GM19452 (cell line): Measurements from ENCODE around the gene DDX42.
"Not testable (repeated sequence)": the region's sequence is repeated elsewhere in the genome, so short reads cannot be mapped to it uniquely, and the experiment has no call there.

ENCODE experiments used
- ATAC-seq: cut with Tn5 transposase; IDR thresholded peaks from one replicate; pipeline ENCODE4 v1.9.1; 2021; ENCODE audit not compliant: unreplicated experiment

The DDX42 gene

GRCh38 chr17:63780507-63780906 lies 6.5 kb downstream of the DDX42 start:
- ATAC-seq: no peak

DNA sequence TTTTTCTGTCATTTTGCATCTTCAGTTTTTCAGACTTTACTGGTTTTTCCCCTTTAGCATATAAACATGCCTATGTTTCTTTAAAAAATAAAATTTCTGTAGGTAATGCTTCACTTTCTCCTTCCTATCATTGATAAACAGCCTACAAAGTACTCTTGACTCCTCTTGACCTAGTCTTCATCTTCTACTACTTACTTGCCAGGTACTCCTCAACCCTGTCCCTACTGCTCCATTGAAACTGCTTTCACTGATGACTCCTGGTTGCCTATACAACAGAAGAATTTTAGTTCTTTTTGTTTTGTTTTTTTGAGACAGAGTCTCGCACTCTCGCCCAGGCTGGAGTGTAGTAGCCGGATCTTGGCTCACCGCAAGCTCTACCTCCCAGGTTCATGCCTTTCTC lies 7.0 kb downstream of the DDX42 start:
- no peak for ATAC-seq

- ATAC-seq: no peak
These were observed 9.6 kb downstream of the DDX42 start for GRCh38 chr17:63783522-63783921.

GRCh38 chr17:63785556-63785955 lies 11.6 kb downstream of the DDX42 start:
- no peak for ATAC-seq

- ATAC-seq: no peak
These were observed 12.1 kb downstream of the DDX42 start for GRCh38 chr17:63786117-63786516.

DNA sequence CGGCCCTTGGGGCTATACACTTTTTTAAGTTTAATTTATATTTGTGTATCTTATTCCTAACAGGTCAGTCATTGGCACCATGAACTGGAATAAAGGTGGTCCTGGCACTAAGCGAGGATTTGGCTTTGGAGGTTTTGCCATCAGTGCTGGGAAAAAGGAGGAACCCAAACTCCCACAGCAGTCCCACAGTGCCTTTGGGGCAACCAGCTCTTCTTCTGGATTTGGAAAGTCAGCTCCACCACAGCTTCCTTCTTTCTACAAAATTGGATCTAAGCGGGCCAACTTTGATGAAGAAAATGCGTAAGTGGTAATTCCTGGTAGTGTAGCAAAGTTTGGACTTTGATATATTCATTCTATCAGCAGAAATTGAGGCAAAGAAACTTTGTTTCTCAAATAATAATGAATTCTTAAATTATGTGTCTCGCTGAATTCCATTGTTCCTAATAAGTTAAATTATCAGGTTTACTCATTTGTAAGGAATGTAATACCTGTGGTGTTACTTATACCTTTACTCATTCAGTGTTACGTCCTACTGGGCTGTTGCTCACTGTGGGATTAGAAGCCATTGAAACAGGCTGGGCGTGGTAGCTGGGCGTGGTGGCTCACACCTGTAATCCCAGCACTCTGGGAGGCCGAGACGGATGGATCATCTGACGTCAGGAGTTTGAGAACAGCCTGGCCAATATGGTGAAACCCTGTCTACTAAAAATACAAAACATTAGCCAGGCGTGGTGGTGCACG lies 13.2 kb downstream of the DDX42 start:
- no peak for ATAC-seq

DNA sequence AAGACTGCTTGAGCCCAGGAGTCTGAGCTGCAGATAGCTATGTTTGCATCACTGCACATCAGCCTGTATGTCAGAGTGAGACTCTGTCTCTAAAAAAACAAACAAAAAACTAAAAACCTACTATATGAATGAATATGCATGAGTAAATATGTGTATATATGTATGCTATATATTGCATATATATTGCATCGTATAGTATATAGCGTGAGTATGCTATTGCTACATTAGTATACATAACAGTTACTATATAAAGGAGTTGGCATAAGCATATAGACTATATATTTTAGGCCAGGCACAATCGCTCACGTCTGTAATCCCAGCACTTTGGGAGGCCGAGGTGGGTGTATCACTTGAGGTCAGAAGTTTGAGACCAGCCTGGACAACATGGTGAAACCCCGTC lies 16.1 kb downstream of the DDX42 start:
- no peak for ATAC-seq

GRCh38 chr17:63792055-63792729 lies 18.2 kb downstream of the DDX42 start:
- ATAC-seq: no peak

DNA sequence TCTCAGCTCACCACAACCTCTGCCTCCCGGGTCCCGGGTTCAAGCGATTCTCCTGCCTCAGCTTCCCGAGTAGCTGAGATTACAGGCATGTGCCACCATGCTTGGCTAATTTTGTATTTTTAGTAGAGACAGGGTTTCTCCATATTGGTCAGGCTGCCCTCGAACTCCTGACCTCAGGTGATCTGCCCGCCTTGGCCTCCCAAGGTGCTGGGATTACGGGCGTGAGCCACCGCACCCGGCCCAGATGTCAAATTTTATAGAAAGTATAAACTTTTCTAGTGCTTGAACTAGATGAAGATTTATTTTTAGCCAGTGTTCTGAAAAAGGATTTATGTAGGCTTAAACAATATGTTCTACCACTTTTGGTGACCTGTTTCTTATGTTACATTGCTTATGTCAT lies 22.4 kb downstream of the DDX42 start:
- ATAC-seq: not testable (repeated sequence)

- no peak for ATAC-seq
These were observed 24.7 kb downstream of the DDX42 start for GRCh38 chr17:63798572-63799106.

GRCh38 chr17:63800783-63801182 lies 26.8 kb downstream of the DDX42 start:
- no peak for ATAC-seq

GRCh38 chr17:63804328-63804727 lies 30.4 kb downstream of the DDX42 start:
- ATAC-seq: no peak

DNA sequence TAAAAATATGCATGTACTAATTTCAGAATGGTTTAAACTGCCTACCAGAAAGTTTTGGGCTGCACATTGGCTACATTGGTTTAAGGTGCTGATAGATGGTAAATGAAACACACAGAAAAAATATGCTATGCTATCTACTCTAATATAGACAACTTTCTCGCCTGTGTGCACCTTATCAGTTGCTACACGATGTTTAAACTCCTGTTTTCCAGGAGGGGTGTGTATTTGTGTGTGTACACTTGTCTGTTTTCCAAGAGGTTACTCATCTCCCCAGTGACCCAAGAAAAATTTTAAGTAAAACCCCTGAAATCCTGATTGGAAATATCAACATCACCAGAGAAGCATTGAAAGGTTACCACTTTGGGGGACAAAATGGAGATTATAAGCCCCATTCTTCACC lies 31.6 kb downstream of the DDX42 start:
- no peak for ATAC-seq

DNA sequence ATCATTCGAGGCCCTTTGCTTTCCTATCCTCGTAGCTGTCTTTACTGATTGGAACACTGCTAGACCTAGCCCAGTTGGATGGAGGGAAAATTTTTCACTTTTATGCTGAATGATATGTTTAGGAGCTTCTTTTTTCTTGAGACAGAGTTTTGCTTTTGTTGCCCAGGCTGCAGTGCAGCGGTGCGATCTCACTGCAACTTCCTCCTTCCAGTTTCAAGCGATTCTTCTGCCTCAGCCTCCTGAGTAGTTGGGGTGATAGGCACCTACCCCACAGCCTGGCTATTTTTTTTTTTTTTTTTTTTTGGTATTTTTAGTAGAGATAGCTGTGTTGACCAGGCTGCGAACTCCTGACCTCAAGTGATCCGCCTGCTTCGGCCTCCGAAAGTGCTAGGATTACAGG lies 36.0 kb downstream of the DDX42 start:
- no peak for ATAC-seq

DNA sequence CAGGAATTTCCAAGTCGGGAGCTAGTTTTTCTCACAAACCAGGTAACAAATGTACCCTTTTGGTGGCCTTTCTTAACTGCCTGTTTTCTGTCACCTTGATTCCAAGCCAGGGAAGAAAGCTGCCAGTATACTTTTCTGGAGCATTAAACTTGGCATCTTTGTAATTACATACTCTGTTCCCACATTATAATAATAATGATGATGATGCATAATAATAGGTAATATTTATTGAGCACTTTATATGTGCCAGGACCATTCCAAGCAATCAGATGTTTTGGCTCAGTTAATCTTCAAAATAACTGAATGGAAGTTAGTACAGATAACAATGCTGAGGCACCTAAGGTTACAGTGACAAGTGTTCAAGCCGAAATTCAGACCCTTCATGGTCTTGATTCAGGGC lies 42.2 kb downstream of the DDX42 start:
- no peak for ATAC-seq

- ATAC-seq: no peak
These were observed 42.7 kb downstream of the DDX42 start for GRCh38 chr17:63816669-63817068.

DNA sequence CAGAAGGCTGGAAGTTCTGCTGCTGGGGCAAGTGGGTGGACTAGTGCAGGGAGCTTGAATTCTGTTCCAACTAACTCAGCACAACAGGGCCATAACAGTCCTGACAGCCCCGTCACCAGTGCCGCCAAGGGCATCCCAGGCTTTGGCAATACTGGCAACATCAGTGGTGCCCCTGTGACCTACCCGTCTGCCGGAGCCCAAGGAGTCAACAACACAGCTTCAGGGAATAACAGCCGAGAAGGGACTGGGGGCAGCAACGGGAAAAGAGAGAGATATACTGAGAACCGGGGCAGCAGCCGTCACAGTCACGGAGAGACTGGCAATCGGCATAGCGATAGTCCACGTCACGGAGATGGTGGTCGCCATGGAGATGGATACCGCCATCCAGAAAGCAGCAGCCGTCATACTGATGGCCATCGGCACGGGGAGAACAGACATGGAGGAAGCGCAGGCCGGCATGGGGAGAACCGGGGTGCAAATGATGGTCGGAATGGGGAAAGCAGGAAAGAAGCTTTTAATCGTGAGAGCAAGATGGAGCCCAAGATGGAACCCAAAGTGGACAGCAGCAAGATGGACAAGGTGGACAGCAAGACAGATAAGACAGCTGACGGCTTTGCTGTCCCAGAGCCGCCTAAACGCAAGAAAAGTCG lies 43.9 kb downstream of the DDX42 start:
- no peak for ATAC-seq

- ATAC-seq: no peak
These were observed 45.2 kb downstream of the DDX42 start for GRCh38 chr17:63819131-63819530.

GRCh38 chr17:63819585-63820537 lies 45.9 kb downstream of the DDX42 start:
- no peak for ATAC-seq

DNA sequence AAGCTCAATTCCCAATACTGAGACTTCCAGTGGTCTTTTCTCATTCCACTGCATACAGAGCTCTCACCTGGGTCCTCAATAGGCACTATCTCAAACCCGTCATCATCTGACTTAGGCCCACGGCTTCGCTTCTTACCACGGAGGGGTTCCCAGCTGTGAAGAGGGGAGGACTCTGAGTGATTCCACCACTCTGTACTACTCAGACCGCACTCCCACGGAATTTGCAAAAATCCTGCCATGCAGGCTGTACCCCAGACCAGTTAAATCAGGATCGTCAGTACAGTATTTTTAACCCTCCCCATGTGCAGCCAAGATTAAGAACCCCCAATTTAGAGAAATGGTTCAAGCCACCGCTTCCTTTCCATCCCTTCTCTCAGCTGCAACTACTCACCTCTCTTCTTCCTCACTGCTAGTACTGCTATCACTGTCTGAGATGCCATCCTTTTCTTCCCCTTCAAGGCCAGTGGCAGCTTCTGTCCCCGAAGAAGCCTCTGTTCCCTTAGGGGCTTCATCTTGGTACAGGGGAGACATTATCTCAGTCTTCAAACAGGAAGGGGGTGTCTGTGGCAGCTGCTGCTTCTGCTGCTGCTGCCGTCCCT lies 47.1 kb downstream of the DDX42 start:
- no peak for ATAC-seq
